H9 (cell line): ENCODE results near the gene STK32C. TPM values are rescaled to one million over a fixed set of nuclear protein-coding genes. Genes with fewer than 3 reads are reported as not detected.
A peak's percentile ranks its signal among the peaks of the same experiment; 100 is the strongest.

Experiments
- DNase-seq: peaks from one replicate; pipeline ENCODE4 v3.0.0-alpha.2; 2017
- H2AFZ ChIP-seq: one replicate; pipeline ENCODE4 v1.6.1; 2013; ENCODE audit warnings: mild to moderate bottlenecking, low read length, control low read depth, moderate library complexity
- H2AK5ac ChIP-seq: 2 replicates; pipeline ENCODE4 v1.6.1; 2013; ENCODE audit warnings: low read length, control low read depth, mixed read lengths; ENCODE audit not compliant: insufficient read length
- H2BK120ac ChIP-seq: one replicate; pipeline ENCODE4 v1.6.1; 2013; ENCODE audit warnings: low read depth, mild to moderate bottlenecking, low read length, control low read depth, inconsistent platforms; ENCODE audit not compliant: poor library complexity, severe bottlenecking
- H2BK12ac ChIP-seq: 2 replicates; pipeline ENCODE4 v1.6.1; 2013; ENCODE audit warnings: low read length, control low read depth, mixed read lengths, low read depth; ENCODE audit not compliant: insufficient read length
- H2BK15ac ChIP-seq: 2 replicates; pipeline ENCODE4 v1.6.1; 2013; ENCODE audit warnings: low read depth, low read length, control low read depth
- H2BK20ac ChIP-seq: one replicate; pipeline ENCODE4 v1.6.1; 2013; ENCODE audit warnings: low read depth, mild to moderate bottlenecking, low read length, control low read depth, inconsistent platforms; ENCODE audit not compliant: poor library complexity, severe bottlenecking
- H2BK5ac ChIP-seq: 2 replicates; pipeline ENCODE4 v1.6.1; 2013; ENCODE audit warnings: low read length, control low read depth, mixed read lengths; ENCODE audit not compliant: insufficient read length
- H3K14ac ChIP-seq: 2 replicates; pipeline ENCODE4 v1.6.1; 2013; ENCODE audit warnings: low read length, control low read depth; ENCODE audit not compliant: insufficient read depth
- H3K18ac ChIP-seq: 2 replicates; pipeline ENCODE4 v1.6.1; 2013; ENCODE audit warnings: low read depth, mild to moderate bottlenecking, mixed read lengths, low read length, control low read depth; ENCODE audit not compliant: insufficient read length
- H3K23ac ChIP-seq: 2 replicates; pipeline ENCODE4 v1.6.1; 2013; ENCODE audit warnings: low read length, control low read depth, mixed read lengths, low read depth; ENCODE audit not compliant: insufficient read length
- H3K23me2 ChIP-seq: 2 replicates; pipeline ENCODE4 v1.6.1; 2013; ENCODE audit warnings: low read depth, mild to moderate bottlenecking, mixed read lengths, low read length, control low read depth; ENCODE audit not compliant: insufficient read length, poor library complexity, severe bottlenecking
- H3K27ac ChIP-seq: 2 replicates; pipeline ENCODE4 v1.5.1; 2013; ENCODE audit warnings: low read length, control low read depth, mixed read lengths, low read depth; ENCODE audit not compliant: insufficient read length
- H3K27me3 ChIP-seq: 2 replicates; pipeline ENCODE4 v1.6.1; 2013; ENCODE audit warnings: low read length, control low read depth, inconsistent platforms; ENCODE audit not compliant: insufficient read depth
- H3K4ac ChIP-seq: 2 replicates; pipeline ENCODE4 v1.6.1; 2013; ENCODE audit warnings: low read depth, mild to moderate bottlenecking, control low read depth, inconsistent platforms, low read length, moderate library complexity
- H3K4me1 ChIP-seq: 2 replicates; pipeline ENCODE4 v1.6.1; 2013; ENCODE audit warnings: low read length, control low read depth, inconsistent platforms; ENCODE audit not compliant: insufficient read depth
- H3K4me2 ChIP-seq: 2 replicates; pipeline ENCODE4 v1.6.1; 2013; ENCODE audit warnings: low read length, control low read depth, mixed read lengths; ENCODE audit not compliant: insufficient read length, insufficient read depth
- H3K56ac ChIP-seq: 2 replicates; pipeline ENCODE4 v1.6.1; 2013; ENCODE audit warnings: low read depth, mild to moderate bottlenecking, mixed read lengths, low read length, control low read depth; ENCODE audit not compliant: insufficient read length
- H3K79me1 ChIP-seq: 2 replicates; pipeline ENCODE4 v1.6.1; 2013; ENCODE audit warnings: low read depth, mild to moderate bottlenecking, moderate library complexity, low read length, control low read depth, inconsistent platforms; ENCODE audit not compliant: insufficient read depth, poor library complexity, severe bottlenecking
- H3K79me2 ChIP-seq: 2 replicates; pipeline ENCODE4 v1.6.1; 2013; ENCODE audit warnings: low read length, control low read depth, inconsistent platforms; ENCODE audit not compliant: insufficient read depth
- H3K9ac ChIP-seq: 2 replicates; pipeline ENCODE4 v1.6.1; 2013; ENCODE audit warnings: low read length, control low read depth, mixed read lengths; ENCODE audit not compliant: insufficient read length; ENCODE audit errors: extremely low read depth
- H3K9me3 ChIP-seq: one replicate; pipeline ENCODE4 v1.6.1; 2013; ENCODE audit warnings: low read depth, low read length, inconsistent platforms; ENCODE audit not compliant: control insufficient read depth
- H3T11ph ChIP-seq: one replicate; pipeline ENCODE4 v1.6.1; 2013; ENCODE audit warnings: mild to moderate bottlenecking, low read length, control low read depth, inconsistent platforms
- H4K20me1 ChIP-seq: one replicate; pipeline ENCODE4 v1.6.1; 2013; ENCODE audit not compliant: control insufficient read depth, insufficient read length, insufficient read depth
- H4K5ac ChIP-seq: 2 replicates; pipeline ENCODE4 v1.6.1; 2013; ENCODE audit warnings: low read depth, mild to moderate bottlenecking, mixed read lengths, low read length, control low read depth; ENCODE audit not compliant: insufficient read length
- H4K8ac ChIP-seq: replicated peaks from 2 replicates; pipeline ENCODE4 v1.6.1; 2013; ENCODE audit warnings: low read length, control low read depth, mixed read lengths, low read depth; ENCODE audit not compliant: insufficient read length
- H4K91ac ChIP-seq: 2 replicates; pipeline ENCODE4 v1.6.1; 2013; ENCODE audit warnings: low read depth, mild to moderate bottlenecking, moderate library complexity, mixed read lengths, low read length, control low read depth; ENCODE audit not compliant: insufficient read length
- H3K27ac Mint-ChIP-seq, 3 experiments: 2 replicates in 2 of 3; 3 replicates in 1 of 3; pipeline ENCODE4 v1.8.0; 2020 to 2021; ENCODE audit warnings: mixed read lengths in 3 of 3, mild to moderate bottlenecking in 1 of 3, moderate library complexity in 1 of 3
- H3K27me3 Mint-ChIP-seq: 2 replicates; pipeline ENCODE4 v1.8.0; 2021; ENCODE audit warnings: low read depth, mild to moderate bottlenecking, moderate library complexity, mixed read lengths
- H3K36me3 Mint-ChIP-seq, 3 experiments: 2 replicates in 2 of 3; 3 replicates in 1 of 3; pipeline ENCODE4 v1.8.0; 2020 to 2021; ENCODE audit warnings: low read depth in 3 of 3, mixed read lengths in 3 of 3; ENCODE audit not compliant: insufficient read depth in 1 of 3
- H3K4me1 Mint-ChIP-seq, 2 experiments: 2 replicates each; pipeline ENCODE4 v1.8.0; 2020; ENCODE audit warnings: mixed read lengths in 2 of 2
- H3K4me3 Mint-ChIP-seq, 2 experiments: 2 replicates in 1 of 2; 3 replicates in 1 of 2; pipeline ENCODE4 v1.8.0; 2020 to 2021; ENCODE audit warnings: mild to moderate bottlenecking in 2 of 2, mixed read lengths in 2 of 2, moderate library complexity in 1 of 2
- H3K9me3 Mint-ChIP-seq, 2 experiments: 2 replicates in 1 of 2; 3 replicates in 1 of 2; pipeline ENCODE4 v1.8.0; 2020; ENCODE audit warnings: mild to moderate bottlenecking in 2 of 2, mixed read lengths in 2 of 2, moderate library complexity in 1 of 2
- CTCF ChIP-seq: fragments of 200-600 bp; sonication (generic); conservative IDR thresholded peaks from 3 replicates; pipeline ENCODE4 v1.8.0; 2021; ENCODE audit warnings: antibody characterized with exemption, mild to moderate bottlenecking
- WGBS: extraction: QIAGEN DNeasy Blood & Tissue Kit; methylation state at CpG from one replicate; pipeline ENCODE4 v1.1.7; 2013; ENCODE audit warnings: missing lambda C conversion rate, low lambda C conversion rate, mixed read lengths; ENCODE audit not compliant: insufficient read length; ENCODE audit errors: extremely low coverage; 5-methylcytosine and 5-hydroxymethylcytosine counted together
- total RNA-seq: library from RNA; stranded (reverse); gene quantifications from 2 replicates; pipeline ENCODE4 v1.2.1, GENCODE V29; 2021

Gene STK32C
- total RNA-seq, 1 experiment from 2014 or later, result 11.3 TPM

- Mint-ChIP-seq H3K27me3 (no peaks in the 10 kb centered on the region), H3K4me1 (peaks cover 0 to 6% of the 10 kb centered on the region in 2 experiments; a peak in 3 of 4 replicates), H3K9me3 (peaks cover 11 to 12% of the 10 kb centered on the region in 2 experiments), H3K36me3 (peaks cover 0 to 10% (median 0%) of the 10 kb centered on the region in 3 experiments; a peak in 3 of 7 replicates), H3K4me3 (no peak overlapping the region; a peak in 1 of 5 replicates), H3K27ac (peak overlapping the region in 1 of 3 experiments; percentile 94; a peak in 1 of 7 replicates)
- Histone ChIP-seq H3K14ac (peak overlapping the region; percentile 52), H4K91ac (no peak overlapping the region), H4K20me1 (peaks cover 3% of the 10 kb centered on the region), H3K79me1 (no peaks in the 10 kb centered on the region), H2AK5ac (no peak overlapping the region), H4K5ac (no peak overlapping the region), H3T11ph (no peak overlapping the region), H4K8ac (no peak overlapping the region), H3K9me3 (no peaks in the 10 kb centered on the region), H3K18ac (no peak overlapping the region), H2BK5ac (no peak overlapping the region), H3K4ac (no peak overlapping the region), H3K4me2 (no peak overlapping the region), H3K23ac (no peak overlapping the region), H3K56ac (no peak overlapping the region), H3K79me2 (no peaks in the 10 kb centered on the region), H3K27me3 (no peaks in the 10 kb centered on the region), H2BK12ac (no peak overlapping the region), H2BK20ac (no peak overlapping the region), H2BK15ac (no peak overlapping the region), H3K4me1 (no peaks in the 10 kb centered on the region), H3K23me2 (no peaks in the 10 kb centered on the region), H3K27ac (no peak overlapping the region), H2BK120ac (no peak overlapping the region), H3K9ac (no peak overlapping the region), H2AFZ (no peak overlapping the region)
- WGBS, result no CpG with 5 or more reads among the region's 32 CpGs
- DNase-seq, result no peak
- no peak for TF ChIP-seq CTCF
Observed at GRCh38 chr10:132264966-132265889, 42.5 kb downstream of the STK32C start.
